Activated T-helper 9 cell treated with anti-CD3 and anti-CD28 coated beads, Interleukin-2, amount 50 U/mL, for 16 hours (primary cell): ENCODE measurements around the gene PPP2R3B.
"Not testable (repeated sequence)": the region's sequence is repeated elsewhere in the genome, so short reads cannot be mapped to it uniquely, and the experiment has no call there.

Experiments used
- DNase-seq: peaks from one replicate; pipeline ENCODE4 v3.0.0-alpha.2; 2020; ENCODE audit warnings: low read depth

Gene PPP2R3B

GRCh38 chrX:338281-338835, 48.3 kb downstream of the PPP2R3B start:
- no peak for DNase-seq

- no peak for DNase-seq
These were observed 49.3 kb downstream of the PPP2R3B start for GRCh38 chrX:337331-337831.

- DNase-seq = no peak
These were observed 50.5 kb downstream of the PPP2R3B start for GRCh38 chrX:336227-336626.

DNA sequence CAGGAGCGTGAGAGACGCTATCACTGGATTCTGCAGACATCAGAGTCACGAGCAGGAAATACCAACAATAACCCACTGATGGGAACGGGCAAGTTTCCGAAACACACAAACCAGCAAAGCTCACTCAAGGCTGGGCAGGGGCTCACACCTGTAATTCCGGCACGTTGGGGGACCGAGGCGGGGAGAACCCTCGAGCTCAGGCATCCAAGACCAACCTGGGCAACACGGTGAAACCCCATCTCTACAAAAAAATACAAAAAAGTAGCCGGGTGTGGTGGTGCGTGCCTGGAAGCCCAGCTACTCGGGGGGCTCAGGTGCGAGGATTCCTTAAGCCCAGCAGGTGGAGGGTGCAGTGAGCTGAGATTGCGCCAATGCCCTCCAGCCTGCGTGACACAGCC, 51.0 kb downstream of the PPP2R3B start:
- DNase-seq = no peak

DNA sequence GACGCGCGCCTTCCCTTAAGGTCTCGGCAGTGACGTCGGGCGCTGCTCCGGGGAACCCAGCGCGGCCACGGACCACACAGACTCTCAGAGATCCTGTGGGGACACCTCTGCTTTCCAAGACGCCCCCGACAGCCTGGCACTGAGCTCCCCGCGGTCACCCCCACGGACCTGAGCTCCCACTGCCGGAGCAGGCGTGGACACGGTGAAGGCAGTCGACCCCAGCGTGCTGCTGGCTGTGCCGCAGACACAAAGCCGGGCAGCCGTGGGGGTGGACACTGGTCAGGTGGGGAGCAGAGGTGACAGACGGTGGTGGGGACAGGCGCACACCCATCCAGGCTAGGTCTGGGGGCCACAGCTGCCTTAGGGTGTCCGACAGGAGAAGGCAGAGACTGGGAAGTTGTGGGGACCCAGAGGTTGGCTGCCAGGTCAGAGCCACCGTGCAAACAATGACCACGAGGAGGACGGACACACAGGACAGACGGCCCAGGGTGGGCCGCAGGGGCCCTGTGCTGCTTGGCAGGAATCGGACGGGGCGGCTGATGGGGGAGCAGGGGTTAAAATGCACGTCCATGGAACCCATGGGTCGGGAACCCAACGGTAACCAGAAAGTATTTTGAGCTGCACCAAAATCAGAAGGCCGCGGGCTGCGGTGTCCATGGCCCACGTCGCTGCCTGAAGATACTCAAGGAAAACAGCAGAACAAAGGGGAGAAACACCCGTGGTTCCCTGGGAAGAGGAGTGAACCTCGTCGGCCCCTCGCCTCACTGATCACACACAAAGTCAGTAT, 51.5 kb downstream of the PPP2R3B start:
- DNase-seq = no peak

GRCh38 chrX:334331-334891, 52.3 kb downstream of the PPP2R3B start:
- no peak for DNase-seq

- no peak for DNase-seq
These were observed 52.9 kb downstream of the PPP2R3B start for GRCh38 chrX:333611-334311.

GRCh38 chrX:332916-333610, 53.6 kb downstream of the PPP2R3B start:
- DNase-seq = no peak

DNA sequence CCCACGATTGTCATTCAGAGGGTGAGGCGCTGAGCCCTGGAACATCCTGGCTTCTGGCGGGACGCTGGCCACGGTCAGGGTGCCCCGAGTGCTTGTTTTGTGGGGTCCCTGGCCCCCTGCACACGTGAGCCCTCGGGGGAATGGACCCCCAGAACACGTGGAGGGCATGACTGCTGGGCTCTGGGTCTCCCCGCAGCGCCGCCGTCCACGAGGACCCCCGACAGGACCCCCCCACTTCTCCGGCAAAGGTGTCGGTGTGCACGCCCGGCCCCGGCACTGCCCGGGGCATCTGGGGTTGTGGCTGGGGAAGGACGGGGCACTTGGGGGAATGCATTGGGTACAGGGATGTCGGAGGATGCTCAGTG, 54.2 kb downstream of the PPP2R3B start:
- DNase-seq = no peak

DNA sequence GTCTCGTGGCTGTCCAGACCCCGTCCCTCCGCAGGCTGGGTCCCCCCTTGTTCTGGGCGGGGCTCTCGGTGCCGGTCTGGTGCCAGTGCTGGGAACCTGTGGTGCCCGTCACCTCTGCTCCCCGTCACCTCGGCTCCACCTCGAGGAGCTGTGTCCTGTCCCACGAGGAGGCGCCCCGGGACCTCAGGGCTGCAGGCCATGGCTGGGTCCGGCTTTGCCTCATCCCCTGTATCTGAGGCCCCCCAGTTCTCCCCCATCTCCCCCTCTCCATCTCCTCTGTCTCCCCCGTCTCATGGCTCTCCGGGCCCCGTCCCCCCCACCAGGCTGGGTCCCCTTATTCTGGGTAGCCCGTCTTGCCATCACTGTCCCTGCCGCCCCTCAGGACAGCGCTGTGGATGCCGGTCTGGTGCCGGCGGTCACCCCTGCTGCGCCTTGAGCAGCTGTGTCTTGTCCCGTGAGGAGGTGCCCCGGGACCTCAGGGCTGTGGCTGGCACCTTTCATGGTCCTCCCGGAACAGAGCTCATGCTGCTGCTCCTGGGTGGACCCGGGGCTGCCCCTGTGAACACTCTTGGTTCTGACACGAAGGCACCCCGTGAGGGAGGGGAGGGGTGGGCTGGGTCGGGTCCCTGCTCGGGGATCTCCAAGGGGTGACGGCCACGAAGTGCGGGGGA, 54.7 kb downstream of the PPP2R3B start:
- no peak for DNase-seq

- no peak for DNase-seq
These were observed 55.4 kb downstream of the PPP2R3B start for GRCh38 chrX:331151-331824.

GRCh38 chrX:330726-331150, 56.0 kb downstream of the PPP2R3B start:
- no peak for DNase-seq

- DNase-seq = not testable (repeated sequence)
These were observed 56.5 kb downstream of the PPP2R3B start for GRCh38 chrX:330141-330725.

DNA sequence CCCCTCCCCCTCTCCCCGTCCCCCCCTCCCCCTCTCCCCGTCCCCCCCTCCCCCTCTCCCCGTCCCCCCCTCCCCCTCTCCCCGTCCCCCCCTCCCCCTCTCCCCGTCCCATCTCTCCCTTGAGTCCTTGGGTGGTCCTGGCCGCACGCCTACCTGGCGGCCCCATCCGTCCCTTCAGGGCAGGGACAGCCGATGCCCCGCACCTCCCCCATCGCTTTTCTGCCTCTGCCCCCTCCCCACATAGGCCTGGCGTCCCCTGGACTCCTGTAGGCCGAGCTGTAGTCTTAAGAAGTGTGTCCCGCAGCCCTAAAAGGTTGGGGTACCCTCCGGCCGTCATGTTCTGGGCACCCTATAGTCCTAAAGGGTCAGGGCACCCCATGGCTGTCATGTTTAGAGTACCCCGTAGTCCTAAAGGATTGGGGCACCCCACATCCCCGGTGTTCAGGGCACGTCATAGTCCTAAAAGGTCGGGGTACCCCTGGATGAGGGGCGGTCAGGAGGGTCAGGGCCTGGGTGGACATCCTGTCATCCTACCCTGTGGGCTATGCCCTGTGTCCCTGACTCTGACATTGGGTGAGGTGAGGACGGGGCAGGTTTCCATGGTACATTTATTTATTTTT, 57.3 kb downstream of the PPP2R3B start:
- DNase-seq = no peak

DNA sequence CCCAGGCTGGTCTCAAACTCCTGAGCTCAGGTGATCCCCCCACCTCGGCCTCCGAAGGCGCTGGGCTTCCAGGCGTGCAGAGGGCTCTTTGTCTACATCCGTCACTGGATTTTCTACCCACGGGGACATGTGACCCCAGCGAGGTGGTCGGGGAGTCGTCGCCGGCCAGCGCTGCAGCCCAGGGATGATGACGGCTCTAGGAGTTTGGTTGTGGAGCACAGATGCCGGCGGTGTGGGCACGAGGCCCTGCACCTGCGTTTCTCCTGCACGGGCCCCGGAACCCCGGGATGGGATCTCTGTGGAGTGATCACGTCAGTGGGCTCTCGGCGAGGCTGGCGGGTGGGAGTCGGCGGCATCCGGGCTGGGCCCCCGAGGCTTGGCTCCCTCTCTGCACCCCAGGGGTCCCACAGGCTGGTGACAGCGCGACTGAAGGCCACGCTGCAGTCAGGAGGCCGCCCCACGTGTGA, 59.0 kb downstream of the PPP2R3B start:
- DNase-seq = no peak

DNA sequence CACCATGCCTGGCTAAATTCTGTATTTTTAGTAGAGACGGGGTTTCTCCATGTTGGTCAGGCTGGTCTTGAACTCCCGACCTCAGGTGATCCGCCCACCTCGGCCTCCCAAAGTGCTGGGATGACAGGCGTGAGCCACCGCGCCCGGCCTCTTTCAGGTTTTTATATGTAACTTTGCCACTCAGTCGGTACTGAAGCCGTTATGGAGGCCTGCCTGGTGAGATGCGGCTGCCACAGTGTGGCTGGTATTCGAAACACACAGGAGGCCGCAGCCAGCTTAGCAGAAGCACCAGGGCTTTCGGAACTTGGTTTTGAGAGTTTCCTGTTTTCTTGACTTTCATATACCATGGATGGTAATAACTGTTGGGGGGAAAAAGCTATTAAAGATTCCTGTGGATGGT, 62.0 kb downstream of the PPP2R3B start:
- DNase-seq = not testable (repeated sequence)

GRCh38 chrX:323721-324628, 62.7 kb downstream of the PPP2R3B start:
- no peak for DNase-seq

- DNase-seq = no peak
These were observed 66.5 kb downstream of the PPP2R3B start for GRCh38 chrX:320126-320783.
